ENCODE results near the gene ACSS3.

Gene ACSS3

GRCh38 chr12:81231574-81232368, 153.9 kb downstream of the ACSS3 start:
- no peak for FAIRE-seq

DNA sequence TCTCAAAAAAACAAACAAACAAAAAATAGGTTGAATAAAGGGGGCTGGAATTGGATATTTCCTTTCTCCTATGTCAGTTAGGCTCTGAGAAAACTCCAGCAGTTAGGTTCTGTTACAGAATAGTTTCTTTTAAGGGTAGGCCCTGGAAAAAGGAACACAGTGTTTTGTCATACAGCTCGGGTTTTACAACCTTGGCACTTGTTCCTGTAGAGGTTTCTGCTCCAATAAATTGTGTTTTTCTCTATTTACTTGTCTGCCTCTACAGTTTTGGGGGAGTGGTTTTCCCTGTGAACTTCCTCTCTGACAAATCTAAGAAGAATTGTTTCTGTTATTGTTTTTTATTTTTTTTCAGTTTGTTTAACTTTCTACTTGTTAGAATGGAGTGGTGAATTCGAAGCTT, 167.6 kb downstream of the ACSS3 start:
- no peak for FAIRE-seq

DNA sequence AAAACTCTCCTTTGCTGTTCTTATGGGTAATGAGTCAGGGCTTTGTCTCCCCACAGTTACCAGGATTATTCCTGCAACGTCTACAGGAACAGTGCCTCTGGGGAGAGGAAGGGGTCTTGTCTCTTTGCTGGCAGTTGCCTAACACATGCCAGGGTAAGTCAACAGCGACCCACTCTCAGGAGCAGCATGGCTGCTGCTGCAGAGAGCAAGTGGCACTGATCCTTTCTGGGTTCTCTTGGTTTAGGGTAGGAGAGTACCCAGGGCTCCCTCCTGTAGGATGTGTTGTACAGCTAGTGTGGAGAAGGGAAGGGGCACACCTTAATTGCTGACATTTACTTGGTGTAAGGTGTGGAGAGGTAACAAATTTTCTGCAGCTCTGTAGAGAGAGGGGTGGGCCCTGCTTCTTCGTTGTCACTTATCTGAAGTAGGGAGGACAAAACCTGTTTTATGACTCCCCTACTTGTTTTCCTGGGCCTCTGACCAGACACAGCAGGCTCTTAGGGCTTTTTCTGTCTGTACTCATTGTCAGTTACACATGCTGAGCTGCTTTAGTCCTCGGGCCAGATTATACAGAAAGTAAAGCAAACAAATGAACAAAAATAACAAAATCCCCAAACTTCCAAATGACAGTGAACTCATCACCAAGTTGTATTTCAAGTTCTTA, 168.2 kb downstream of the ACSS3 start:
- FAIRE-seq: no peak

GRCh38 chr12:81249976-81250375, 172.1 kb downstream of the ACSS3 start:
- FAIRE-seq: no peak

DNA sequence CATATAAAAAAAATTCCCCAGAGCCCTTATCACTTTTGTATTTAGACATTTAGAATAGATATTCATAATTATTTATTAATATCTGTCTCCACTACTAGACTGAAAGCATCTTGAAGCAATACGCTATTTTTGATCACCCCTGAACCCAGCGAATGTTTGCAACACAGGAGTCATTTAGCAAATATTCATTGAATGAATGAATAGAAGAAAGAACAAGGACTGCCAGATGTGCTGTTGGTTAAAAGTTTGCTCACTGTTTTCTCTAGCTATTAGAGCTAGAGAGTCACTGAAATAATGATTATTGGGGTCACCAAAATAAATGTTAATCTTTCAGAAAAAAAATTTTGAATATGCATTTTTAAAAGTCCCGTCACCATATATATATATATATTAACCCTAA, 174.3 kb downstream of the ACSS3 start:
- no peak for FAIRE-seq

- FAIRE-seq: no peak
Measured at GRCh38 chr12:81253360-81253759, 175.5 kb downstream of the ACSS3 start.

- FAIRE-seq: no peak
Measured at GRCh38 chr12:81255456-81255855, 177.6 kb downstream of the ACSS3 start.

- no peak for FAIRE-seq
Measured at GRCh38 chr12:81255947-81256346, 178.1 kb downstream of the ACSS3 start.

- FAIRE-seq: no peak
Measured at GRCh38 chr12:81257947-81258551, 180.2 kb downstream of the ACSS3 start.

GRCh38 chr12:81259360-81259759, 181.5 kb downstream of the ACSS3 start:
- no peak for FAIRE-seq

- no peak for FAIRE-seq
Measured at GRCh38 chr12:81261508-81262207, 183.8 kb downstream of the ACSS3 start.

GRCh38 chr12:81263072-81263471, 185.2 kb downstream of the ACSS3 start:
- no peak for FAIRE-seq

GRCh38 chr12:81270385-81270784, 192.5 kb downstream of the ACSS3 start:
- FAIRE-seq: no peak

- FAIRE-seq: no peak
Measured at GRCh38 chr12:81274637-81275529, 197.0 kb downstream of the ACSS3 start.

GRCh38 chr12:81284137-81284536, 206.3 kb downstream of the ACSS3 start:
- no peak for FAIRE-seq

DNA sequence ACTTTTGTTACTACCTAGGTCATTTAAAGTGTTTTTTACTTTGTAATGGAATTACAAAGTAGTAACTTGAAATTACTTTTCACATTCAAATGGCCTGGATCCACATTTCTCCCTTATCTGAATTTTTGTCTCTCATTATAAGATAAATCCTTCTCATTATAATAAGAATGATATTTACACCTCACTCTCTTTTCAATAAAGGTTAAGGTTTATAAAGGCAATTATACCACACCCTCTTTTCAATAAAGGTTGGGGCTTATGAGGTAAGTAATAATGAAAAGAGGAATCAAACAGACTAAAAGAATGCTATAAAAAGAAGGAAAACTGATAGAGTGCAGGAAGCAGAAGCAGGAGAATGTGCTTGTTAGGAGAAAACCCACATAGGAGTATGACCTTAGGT, 210.8 kb downstream of the ACSS3 start:
- no peak for FAIRE-seq

DNA sequence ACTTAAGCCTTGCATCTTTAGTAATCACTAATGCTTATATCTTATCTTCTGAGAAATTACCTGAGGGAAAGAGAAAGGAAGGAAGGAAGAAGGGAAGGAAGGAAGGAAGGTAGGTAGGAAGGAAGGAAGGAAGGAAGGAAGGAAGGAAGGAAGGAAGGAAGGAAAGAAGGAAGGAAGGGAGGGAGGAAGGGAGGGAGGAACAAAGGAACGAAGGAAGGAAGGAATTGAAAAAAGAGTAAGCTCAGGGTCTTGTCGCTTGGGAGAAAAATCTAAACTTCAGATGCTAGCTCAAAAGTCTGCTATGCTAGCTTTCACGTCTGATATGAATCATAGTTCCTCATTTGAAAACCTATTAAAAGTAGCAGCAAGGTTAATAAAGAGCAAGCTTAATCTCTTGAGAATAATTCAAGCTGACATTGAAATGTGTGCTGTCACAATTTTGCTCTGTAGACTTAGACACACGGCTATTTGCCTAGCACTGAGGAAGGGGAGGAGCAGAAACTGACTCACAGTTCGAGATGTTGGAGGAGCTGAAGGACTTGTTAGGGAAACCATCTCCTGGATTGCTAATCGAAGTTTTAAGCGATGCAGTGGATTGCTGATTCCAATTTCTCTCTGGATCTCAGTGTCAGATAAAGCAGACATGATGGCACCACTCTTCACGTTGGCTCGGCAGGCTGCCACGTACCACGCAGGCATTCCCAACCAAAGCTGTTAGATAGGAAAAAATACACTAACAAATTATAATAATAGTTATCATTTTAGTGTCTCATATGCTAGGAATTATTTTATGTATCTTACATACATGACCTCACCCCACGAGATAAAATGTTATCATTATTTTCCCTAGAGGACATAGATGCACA, 216.7 kb downstream of the ACSS3 start:
- FAIRE-seq: no peak

- no peak for FAIRE-seq
Measured at GRCh38 chr12:81295251-81295650, 217.4 kb downstream of the ACSS3 start.

DNA sequence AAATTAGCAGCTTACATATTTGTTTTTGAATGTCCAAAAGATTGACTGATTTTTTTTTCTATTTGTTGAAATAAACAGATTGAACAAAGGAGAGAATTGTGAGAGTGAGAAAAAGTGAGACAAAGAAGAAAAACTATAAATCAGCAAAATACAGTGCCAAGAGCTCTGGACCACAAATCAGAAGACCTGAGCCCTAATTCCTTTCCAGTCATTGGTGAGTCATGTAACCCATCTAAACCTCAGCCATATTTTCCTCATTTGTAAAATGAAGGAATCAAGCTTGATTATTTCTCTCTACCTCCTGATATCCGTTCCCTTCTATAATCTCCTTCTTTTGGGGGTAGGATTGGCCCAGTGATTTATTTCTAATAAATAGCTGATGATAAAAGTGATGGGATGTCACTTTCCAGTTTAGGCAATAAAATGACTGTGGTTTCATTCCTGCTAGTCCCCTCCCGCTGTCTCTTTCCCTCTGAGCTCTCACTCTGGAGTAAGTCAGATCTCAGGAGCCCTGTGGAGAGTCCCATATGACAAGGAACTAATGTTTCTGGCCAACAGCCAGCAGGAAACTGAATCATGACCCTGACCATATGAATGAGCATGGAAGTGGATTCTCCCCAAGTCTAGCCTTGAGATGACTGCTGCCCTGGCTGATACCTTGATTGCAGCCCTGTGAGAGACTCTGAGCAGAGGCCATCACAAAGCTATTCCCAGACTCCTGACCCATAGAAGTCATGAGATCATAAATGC, 218.9 kb downstream of the ACSS3 start:
- FAIRE-seq: no peak

DNA sequence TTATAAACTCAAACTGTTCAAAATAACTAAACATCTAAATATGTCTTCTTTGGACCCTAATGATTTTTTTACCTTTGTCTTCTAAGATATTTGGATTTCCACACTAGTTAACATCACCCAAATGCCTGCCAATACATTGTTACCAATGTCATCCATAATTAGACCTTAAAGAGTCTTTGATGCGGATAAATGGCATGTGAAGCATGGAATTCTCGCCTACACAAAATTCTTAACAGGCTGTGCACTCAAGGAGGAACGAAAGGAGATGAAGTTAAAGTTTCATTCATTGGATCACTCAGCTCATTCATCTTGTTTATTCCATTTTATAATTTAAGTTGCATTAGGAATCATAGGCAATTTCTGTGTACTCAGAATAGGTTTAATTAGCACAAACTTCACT, 219.7 kb downstream of the ACSS3 start:
- no peak for FAIRE-seq

- FAIRE-seq: no peak
Measured at GRCh38 chr12:81300454-81300853, 222.6 kb downstream of the ACSS3 start.
